ENCODE results near the gene BTBD9. TPM values are rescaled to one million over a fixed set of nuclear protein-coding genes. Genes with fewer than 3 reads are reported as not detected.

BTBD9 gene
- total RNA-seq, 1 experiment from 2014 or later, result 8.9 TPM

DNA sequence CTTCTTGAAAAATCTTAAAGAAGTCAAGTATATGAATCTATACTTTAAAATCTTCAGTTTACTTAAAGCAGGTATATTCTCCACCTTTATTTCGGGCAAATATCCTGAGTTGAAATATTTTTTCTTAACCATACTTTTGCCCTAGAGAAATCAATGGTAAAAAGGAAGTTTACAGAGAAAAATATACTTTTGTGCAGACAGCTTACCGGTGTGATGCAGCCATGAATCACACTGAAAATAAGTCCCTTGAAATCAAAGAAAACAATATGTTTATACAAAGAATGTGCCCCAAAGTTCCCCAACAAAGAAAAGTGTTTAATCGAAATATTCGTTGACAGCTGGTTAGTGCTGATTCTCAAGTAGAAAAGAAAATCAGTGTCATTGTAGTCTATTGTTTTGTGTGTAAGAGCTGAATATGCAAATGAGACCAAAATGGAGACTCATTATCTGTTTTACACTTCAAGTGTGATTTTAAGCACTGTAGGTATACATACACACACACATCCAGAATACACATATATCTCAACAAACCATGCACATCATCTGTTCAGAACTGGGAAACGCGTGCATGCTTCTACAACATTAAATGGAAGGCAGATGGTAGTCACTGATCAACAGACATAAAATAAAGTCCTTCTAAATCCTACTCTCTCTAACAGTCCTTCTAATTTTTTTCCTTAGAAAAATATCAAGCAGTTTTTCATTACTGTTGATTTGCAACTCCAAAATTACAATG, 73.3 kb downstream of the BTBD9 start:
- Mint-ChIP-seq H3K36me3 (ENCODE audit: insufficient read depth in 1 of 3, low read depth in 3 of 3) (peaks cover 0 to 1% (median 0%) of the 10 kb centered on the region in 3 experiments; a peak in 1 of 7 replicates), H3K27me3 (ENCODE audit: low read depth) (no peaks in the 10 kb centered on the region), H3K4me3 (no peak overlapping the region), H3K9me3 (no peaks in the 10 kb centered on the region), H3K4me1 (peaks cover 19 to 22% of the 10 kb centered on the region in 2 experiments), H3K27ac (peak overlapping the region in 1 of 3 experiments; percentile 54; a peak in 1 of 7 replicates)
- H4K20me1 ChIP-seq (ENCODE audit: control insufficient read depth, insufficient read depth, insufficient read length), result no peaks in the 10 kb centered on the region
- no peak overlapping the region for H2BK15ac ChIP-seq (ENCODE audit: low read depth, low read length)
- H4K91ac ChIP-seq (ENCODE audit: insufficient read length, low read depth, low read length), result no peak overlapping the region
- TF ChIP-seq, protein P1, sequence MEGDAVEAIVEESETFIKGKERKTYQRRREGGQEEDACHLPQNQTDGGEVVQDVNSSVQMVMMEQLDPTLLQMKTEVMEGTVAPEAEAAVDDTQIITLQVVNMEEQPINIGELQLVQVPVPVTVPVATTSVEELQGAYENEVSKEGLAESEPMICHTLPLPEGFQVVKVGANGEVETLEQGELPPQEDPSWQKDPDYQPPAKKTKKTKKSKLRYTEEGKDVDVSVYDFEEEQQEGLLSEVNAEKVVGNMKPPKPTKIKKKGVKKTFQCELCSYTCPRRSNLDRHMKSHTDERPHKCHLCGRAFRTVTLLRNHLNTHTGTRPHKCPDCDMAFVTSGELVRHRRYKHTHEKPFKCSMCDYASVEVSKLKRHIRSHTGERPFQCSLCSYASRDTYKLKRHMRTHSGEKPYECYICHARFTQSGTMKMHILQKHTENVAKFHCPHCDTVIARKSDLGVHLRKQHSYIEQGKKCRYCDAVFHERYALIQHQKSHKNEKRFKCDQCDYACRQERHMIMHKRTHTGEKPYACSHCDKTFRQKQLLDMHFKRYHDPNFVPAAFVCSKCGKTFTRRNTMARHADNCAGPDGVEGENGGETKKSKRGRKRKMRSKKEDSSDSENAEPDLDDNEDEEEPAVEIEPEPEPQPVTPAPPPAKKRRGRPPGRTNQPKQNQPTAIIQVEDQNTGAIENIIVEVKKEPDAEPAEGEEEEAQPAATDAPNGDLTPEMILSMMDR (conservative IDR thresholded peaks at IDR 0.05), result no peak
- H2BK20ac ChIP-seq (ENCODE audit: low read depth, low read length, poor library complexity, severe bottlenecking), result no peak overlapping the region
- no peak overlapping the region for H3K4me2 ChIP-seq (ENCODE audit: insufficient read depth, insufficient read length, low read length)
- no peak overlapping the region for H3K9ac ChIP-seq (ENCODE audit: extremely low read depth, insufficient read length, low read length)
- H3K4me1 ChIP-seq (ENCODE audit: insufficient read depth, low read length), result no peaks in the 10 kb centered on the region
- no peak overlapping the region for H3K4ac ChIP-seq (ENCODE audit: low read depth, low read length)
- no peaks in the 10 kb centered on the region for H3K27me3 ChIP-seq (ENCODE audit: insufficient read depth, low read length)
- no peak overlapping the region for H2BK120ac ChIP-seq (ENCODE audit: low read depth, low read length, poor library complexity, severe bottlenecking)
- H3K56ac ChIP-seq (ENCODE audit: insufficient read length, low read depth, low read length), result no peak overlapping the region
- H2BK5ac ChIP-seq (ENCODE audit: insufficient read length, low read length), result no peak overlapping the region
- DNase-seq, result no peak
- WGBS (ENCODE audit: extremely low coverage, insufficient read length, low lambda C conversion rate), result no CpG with 5 or more reads among the region's 6 CpGs
- H3K27ac ChIP-seq (ENCODE audit: insufficient read length, low read depth, low read length), result no peak overlapping the region
- no peak overlapping the region for H4K5ac ChIP-seq (ENCODE audit: insufficient read length, low read depth, low read length)
- H3T11ph ChIP-seq (ENCODE audit: low read length), result no peak overlapping the region
- no peaks in the 10 kb centered on the region for H3K23me2 ChIP-seq (ENCODE audit: insufficient read length, low read depth, low read length, poor library complexity, severe bottlenecking)
- H2BK12ac ChIP-seq (ENCODE audit: insufficient read length, low read depth, low read length), result no peak overlapping the region
- H3K18ac ChIP-seq (ENCODE audit: insufficient read length, low read depth, low read length), result no peak overlapping the region
- no peaks in the 10 kb centered on the region for H3K79me2 ChIP-seq (ENCODE audit: insufficient read depth, low read length)
- H3K23ac ChIP-seq (ENCODE audit: insufficient read length, low read depth, low read length), result no peak overlapping the region
- H4K8ac ChIP-seq (replicated peaks; ENCODE audit: insufficient read length, low read depth, low read length), result no peak overlapping the region
- no peak overlapping the region for H2AFZ ChIP-seq (ENCODE audit: low read length)
- no peaks in the 10 kb centered on the region for H3K9me3 ChIP-seq (ENCODE audit: control insufficient read depth, low read depth, low read length)
- no peak overlapping the region for H2AK5ac ChIP-seq (ENCODE audit: insufficient read length, low read length)
- H3K79me1 ChIP-seq (ENCODE audit: insufficient read depth, low read depth, low read length, poor library complexity, severe bottlenecking), result no peaks in the 10 kb centered on the region
- no peak overlapping the region for H3K14ac ChIP-seq (ENCODE audit: insufficient read depth, low read length)

All from H9 (cell line).